Left lung (tissue), 10 donors: Measurements from ENCODE around the gene NIBAN1. TPM values are rescaled to one million over a fixed set of nuclear protein-coding genes. Genes with fewer than 3 reads are reported as not detected.
A peak's percentile ranks its signal among the peaks of the same experiment; 100 is the strongest.

Experiments
- ATAC-seq: fragments of 200-7000 bp; cut with Tn5 transposase; one replicate; pipeline ENCODE4 v1.9.1; 2020; ENCODE audit warnings: moderate library complexity
- DNase-seq, 4 donors: peaks; one replicate each; pipeline ENCODE4 v3.0.0-alpha.2; 2013 to 2020
- H3K27ac ChIP-seq, 2 donors: fragments of 200-600 bp; sonication (generic) in 1 of 2; one replicate each; pipeline versions ENCODE4 v1.5.0 to v1.8.0; 2020 to 2021
- H3K27me3 ChIP-seq, 2 donors: fragments of 200-600 bp; sonication (generic) in 1 of 2; one replicate each; pipeline versions ENCODE4 v1.5.0 to v1.8.0; 2020 to 2021
- H3K36me3 ChIP-seq, 2 donors: fragments of 200-600 bp; sonication (generic) in 1 of 2; one replicate each; pipeline versions ENCODE4 v1.5.0 to v1.8.0; 2020 to 2021
- H3K4me1 ChIP-seq, 2 donors: fragments of 200-600 bp; one replicate each; pipeline ENCODE4 v1.8.0; 2021
- H3K4me3 ChIP-seq, 2 donors: fragments of 200-600 bp; sonication (generic) in 1 of 2; one replicate each; pipeline versions ENCODE4 v1.5.0 to v1.8.0; 2020 to 2021; ENCODE audit warnings: mild to moderate bottlenecking in 1 of 2
- H3K9me3 ChIP-seq, 2 donors: fragments of 200-600 bp; sonication (generic) in 1 of 2; one replicate each; pipeline versions ENCODE4 v1.5.0 to v1.8.0; 2020 to 2021
- intact Hi-C, 2 donors: fragments of 100-400 bp; cut with DNase I; formaldehyde crosslinking; loops; one replicate each; pipeline versions ENCODE4 v1.11.2 to v1.14.2; 2022
- polyA plus RNA-seq, 6 donors: library from polyadenylated mRNA; unstranded; fragments of 120-200 nt; gene quantifications; one replicate each; pipeline ENCODE4 v1.2.1, GENCODE V29; 2013; ENCODE audit not compliant: insufficient read length in 6 of 6
- total RNA-seq, 2 donors: library from RNA; stranded (reverse); fragmentation: NEBNext Ultra II Directional; extraction: Animal tissue kit (Norgen Biotek cat#: 25700); gene quantifications; one replicate each; pipeline ENCODE4 v1.2.1, GENCODE V29; 2021
- TF ChIP-seq, protein P1 (sequence below), 2 donors: fragments of 200-600 bp; sonication (generic) in 1 of 2; IDR thresholded peaks; one replicate each; pipeline versions ENCODE4 v1.5.0 to v1.8.0; 2021; ENCODE audit warnings: antibody characterized with exemption in 2 of 2
- donor health status: DM: no; HTN: yes; CAD: no.
- donor health status: DM: no; HTN: no; CAD: no.

NIBAN1 gene
- total and polyA plus RNA-seq, 8 donors = 16.4 to 54.3 (median 17.7) TPM

DNA sequence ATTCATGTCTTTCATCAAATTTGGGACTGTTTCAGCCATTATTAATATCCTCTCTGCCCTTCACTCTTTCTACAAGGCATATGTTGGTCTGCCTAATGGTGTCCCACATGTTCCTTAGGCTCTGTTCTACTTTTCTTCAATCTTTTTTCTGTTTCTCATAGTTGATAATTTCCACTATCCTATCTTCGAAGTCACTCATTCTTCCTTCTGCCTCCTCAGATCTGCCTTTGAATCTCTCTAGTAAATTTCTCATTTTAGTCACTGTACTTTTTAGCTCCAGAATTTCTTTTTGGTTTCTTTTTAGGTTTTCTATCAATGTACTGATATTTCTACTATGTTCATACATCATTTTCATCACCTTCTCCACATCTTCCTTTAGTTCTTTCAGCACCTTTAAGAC, 20.0 kb upstream of the NIBAN1 start:
- TF ChIP-seq, protein P1, sequence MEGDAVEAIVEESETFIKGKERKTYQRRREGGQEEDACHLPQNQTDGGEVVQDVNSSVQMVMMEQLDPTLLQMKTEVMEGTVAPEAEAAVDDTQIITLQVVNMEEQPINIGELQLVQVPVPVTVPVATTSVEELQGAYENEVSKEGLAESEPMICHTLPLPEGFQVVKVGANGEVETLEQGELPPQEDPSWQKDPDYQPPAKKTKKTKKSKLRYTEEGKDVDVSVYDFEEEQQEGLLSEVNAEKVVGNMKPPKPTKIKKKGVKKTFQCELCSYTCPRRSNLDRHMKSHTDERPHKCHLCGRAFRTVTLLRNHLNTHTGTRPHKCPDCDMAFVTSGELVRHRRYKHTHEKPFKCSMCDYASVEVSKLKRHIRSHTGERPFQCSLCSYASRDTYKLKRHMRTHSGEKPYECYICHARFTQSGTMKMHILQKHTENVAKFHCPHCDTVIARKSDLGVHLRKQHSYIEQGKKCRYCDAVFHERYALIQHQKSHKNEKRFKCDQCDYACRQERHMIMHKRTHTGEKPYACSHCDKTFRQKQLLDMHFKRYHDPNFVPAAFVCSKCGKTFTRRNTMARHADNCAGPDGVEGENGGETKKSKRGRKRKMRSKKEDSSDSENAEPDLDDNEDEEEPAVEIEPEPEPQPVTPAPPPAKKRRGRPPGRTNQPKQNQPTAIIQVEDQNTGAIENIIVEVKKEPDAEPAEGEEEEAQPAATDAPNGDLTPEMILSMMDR (IDR thresholded peaks at IDR 0.05) = no peak
- ATAC-seq (no peak), DNase-seq (no peak)
- H3K9me3 ChIP-seq = no peaks in the 10 kb centered on the region
- intact Hi-C loops = loop anchor here in 1 of 2 donors (10.0 kb wide), 1 partner anchor 170 kb away; no protein-coding TSS in a partner anchor
- no peak overlapping the region for H3K4me3 ChIP-seq
- no peaks in the 10 kb centered on the region for H3K27me3 ChIP-seq
- no peaks in the 10 kb centered on the region for H3K36me3 ChIP-seq
- no peak overlapping the region for H3K27ac ChIP-seq
- H3K4me1 ChIP-seq = no peaks in the 10 kb centered on the region

DNA sequence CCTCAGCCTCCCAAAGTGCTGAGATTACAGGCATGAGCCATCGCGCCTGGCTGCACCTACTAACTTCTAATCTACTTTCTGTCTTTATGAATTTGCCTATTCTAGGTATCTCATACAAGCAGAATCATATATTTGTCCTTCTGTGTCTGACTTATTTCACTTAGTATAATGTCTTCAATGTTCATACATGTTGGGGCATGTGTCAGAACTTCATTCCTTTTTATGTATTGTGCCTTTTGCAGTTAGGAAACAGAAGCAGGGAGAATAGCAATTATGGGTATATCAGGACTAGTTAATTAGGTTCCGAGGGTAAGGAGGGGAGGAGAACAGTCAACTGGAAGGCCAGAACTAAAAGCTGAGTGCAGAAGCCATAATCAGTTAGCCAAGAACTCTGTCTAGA, 18.0 kb upstream of the NIBAN1 start:
- Histone ChIP-seq H3K27ac (no peak overlapping the region), H3K27me3 (no peaks in the 10 kb centered on the region), H3K4me3 (no peak overlapping the region), H3K4me1 (peaks cover 0 to 8% of the 10 kb centered on the region in 2 donors), H3K36me3 (no peaks in the 10 kb centered on the region), H3K9me3 (no peaks in the 10 kb centered on the region)
- intact Hi-C loops = loop anchor here in 1 of 2 donors (10.0 kb wide), 1 partner anchor 173 kb away; no protein-coding TSS in a partner anchor
- TF ChIP-seq, protein P1 (IDR thresholded peaks at IDR 0.05) = no peak
- DNase-seq = no peak
- no peak for ATAC-seq

DNA sequence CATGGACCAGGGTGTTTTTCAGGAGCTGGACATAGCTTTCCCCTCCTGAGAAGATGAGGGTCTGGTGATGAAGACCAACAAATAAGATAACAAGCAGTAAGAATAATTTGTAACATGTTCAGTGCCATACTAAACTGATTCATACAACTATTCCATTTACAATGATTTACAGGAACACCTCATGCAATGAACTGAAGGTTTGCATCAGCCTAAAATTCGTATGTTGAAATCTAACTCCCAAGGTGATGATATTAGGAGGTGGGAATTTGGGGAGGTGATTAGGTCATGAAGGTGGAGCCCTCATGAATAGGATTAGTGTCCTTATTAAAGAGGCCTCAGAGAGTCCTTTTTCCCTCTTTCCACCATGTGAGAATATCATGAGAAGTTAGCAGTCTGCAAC, 15.9 kb upstream of the NIBAN1 start:
- Histone ChIP-seq H3K9me3 (no peaks in the 10 kb centered on the region), H3K36me3 (no peaks in the 10 kb centered on the region), H3K4me3 (no peak overlapping the region), H3K4me1 (peaks cover 0 to 8% of the 10 kb centered on the region in 2 donors), H3K27me3 (no peaks in the 10 kb centered on the region), H3K27ac (no peak overlapping the region)
- ATAC-seq = no peak
- DNase-seq = no peak
- intact Hi-C loops = loop anchor here in 1 of 2 donors (10.0 kb wide), 1 partner anchor 175 kb away; no protein-coding TSS in a partner anchor
- TF ChIP-seq, protein P1 (IDR thresholded peaks at IDR 0.05) = no peak

DNA sequence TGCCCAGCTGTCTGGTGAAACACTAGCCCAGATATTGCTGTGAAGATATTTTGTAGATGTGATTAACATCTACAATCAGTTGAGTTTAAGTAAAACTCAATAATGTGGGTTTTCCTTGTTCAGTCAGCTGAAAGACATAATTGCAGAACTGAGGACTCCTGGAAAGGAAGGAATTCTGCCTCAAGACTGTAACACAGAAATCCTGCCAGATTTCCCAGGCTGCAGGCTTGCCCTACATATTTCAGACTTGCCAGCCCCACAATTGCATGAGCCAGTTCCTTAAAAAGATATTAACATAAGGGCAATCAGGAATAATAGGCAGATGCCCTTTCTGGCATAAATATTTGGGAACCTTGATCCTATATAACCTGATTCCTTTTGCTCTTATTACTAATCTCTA, 14.2 kb upstream of the NIBAN1 start:
- Histone ChIP-seq H3K4me1 (peaks cover 0 to 8% of the 10 kb centered on the region in 2 donors), H3K36me3 (no peaks in the 10 kb centered on the region), H3K9me3 (no peaks in the 10 kb centered on the region), H3K27me3 (no peaks in the 10 kb centered on the region), H3K27ac (peak overlapping the region in 1 of 2 donors; percentile 53), H3K4me3 (no peak overlapping the region)
- intact Hi-C loops = loop anchor here in 1 of 2 donors (10.0 kb wide), 1 partner anchor 184 kb away; no protein-coding TSS in a partner anchor
- ATAC-seq (no peak), DNase-seq (no peak)
- TF ChIP-seq, protein P1 (IDR thresholded peaks at IDR 0.05) = no peak

DNA sequence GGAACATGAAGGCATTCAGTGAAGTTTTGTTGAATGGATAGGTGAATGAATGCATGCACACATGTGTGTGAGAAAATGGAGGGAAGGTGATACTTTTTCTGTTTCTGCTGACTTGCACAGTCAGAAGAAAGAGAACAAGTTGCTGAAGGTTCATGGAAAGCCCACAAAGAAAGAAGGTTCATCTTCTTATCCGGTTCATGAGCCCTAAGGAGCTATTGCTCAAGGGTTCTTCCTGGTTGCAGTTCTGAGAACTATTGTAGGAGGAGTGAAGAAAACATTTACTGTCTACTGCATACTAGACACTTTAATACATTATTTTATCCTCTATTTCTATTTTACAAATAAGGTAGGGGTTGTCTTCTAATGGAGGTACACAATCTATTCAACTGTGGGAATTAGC, 13.4 kb upstream of the NIBAN1 start:
- Histone ChIP-seq H3K4me1 (peaks cover 0 to 8% of the 10 kb centered on the region in 2 donors), H3K27me3 (no peaks in the 10 kb centered on the region), H3K9me3 (no peaks in the 10 kb centered on the region), H3K36me3 (no peaks in the 10 kb centered on the region), H3K27ac (peak overlapping the region in 1 of 2 donors; percentile 53), H3K4me3 (no peak overlapping the region)
- DNase-seq = no peak
- TF ChIP-seq, protein P1 (IDR thresholded peaks at IDR 0.05) = no peak
- intact Hi-C loops = loop anchor here in 1 of 2 donors (10.0 kb wide), 1 partner anchor 183 kb away; no protein-coding TSS in a partner anchor
- no peak for ATAC-seq
